ENCODE results near the gene TJP1.

TJP1 gene

DNA sequence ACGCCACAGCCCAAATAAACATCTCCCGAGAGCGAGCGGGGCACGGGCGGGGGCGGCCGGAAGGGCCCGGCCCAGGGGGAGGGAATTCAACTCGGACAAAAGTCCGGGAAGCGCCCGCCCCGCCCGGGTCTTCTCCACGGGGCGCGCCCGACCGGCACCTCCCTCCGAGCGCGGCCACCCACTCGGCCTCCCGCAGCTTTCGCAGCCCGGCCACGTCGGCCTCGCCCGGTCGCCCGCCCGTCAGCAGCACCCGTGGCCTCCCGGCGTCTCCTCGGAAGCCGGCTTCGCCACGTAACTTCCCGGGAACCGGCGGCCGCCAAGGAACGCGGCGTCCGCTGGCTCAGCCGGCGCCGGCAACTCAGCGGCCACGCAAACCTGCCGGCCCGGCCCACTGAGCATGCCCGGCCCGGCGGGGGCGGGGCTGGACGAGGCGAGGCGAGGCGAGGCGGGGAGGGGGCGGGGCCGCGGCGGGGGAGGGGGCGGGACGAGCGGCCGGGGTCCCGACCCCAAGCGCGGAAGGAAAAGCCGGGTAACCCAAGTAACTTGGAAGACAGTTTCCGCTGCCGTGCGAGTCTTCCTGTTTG lies at the start of gene TJP1:
Gene TJP1, minus strand, starts transcription at position 369 of the 584 bp plus-strand sequence. CDS start 440 bp downstream, outside the sequence.
- DNase-seq = peak; percentile 52

DNA sequence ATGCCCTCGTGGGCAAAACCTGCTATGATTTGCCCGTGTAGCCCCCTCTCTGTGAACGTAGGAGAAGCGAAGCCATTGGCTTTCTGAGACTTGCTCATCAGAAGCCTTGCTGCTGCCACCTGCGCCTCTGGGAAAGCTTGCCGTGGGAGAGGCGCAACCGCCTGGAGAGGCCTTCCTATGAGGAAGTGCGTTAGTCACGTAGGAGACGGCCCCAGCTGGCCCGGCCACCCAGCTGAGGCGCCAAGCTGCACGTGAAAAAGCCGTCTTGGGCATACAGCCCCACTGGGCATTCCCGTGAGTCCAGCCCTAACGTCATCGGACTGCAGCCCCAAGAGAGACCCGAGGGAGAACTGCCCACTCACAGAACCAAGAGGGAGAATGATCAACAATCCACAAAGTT lies 49.1 kb upstream of the TJP1 start:
- DNase-seq = no peak

DNA sequence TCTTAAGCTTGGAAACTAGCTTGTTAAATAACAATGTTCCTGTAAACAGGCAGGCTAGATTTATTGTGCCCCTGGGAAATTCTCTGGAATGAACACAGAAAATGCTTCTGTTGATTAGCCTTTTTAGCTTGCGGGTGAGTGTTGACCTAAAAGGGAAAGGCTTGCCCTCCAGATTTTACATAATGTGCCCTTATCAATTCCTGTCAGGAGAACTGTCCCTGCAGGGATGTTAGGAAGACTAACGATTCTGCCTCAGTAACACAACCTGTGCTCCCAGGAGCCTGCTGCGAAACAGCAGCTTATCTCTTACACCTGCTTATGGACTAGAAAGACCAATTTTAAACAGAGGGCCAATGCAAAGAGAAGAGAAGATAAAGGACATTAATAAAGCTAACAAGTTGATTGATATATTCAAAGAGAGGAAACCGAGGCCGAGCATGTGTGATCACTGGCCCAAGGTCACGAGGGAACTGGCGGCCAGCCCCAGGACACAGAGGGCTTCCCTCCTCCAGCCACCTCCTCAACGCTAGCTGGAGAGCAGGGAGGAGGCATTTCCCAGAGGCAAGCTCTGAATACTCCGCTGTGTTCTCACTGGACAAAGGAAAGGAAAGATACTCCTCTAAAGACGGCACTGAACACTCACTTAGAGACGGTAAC lies 48.4 kb upstream of the TJP1 start:
- no peak for DNase-seq

DNA sequence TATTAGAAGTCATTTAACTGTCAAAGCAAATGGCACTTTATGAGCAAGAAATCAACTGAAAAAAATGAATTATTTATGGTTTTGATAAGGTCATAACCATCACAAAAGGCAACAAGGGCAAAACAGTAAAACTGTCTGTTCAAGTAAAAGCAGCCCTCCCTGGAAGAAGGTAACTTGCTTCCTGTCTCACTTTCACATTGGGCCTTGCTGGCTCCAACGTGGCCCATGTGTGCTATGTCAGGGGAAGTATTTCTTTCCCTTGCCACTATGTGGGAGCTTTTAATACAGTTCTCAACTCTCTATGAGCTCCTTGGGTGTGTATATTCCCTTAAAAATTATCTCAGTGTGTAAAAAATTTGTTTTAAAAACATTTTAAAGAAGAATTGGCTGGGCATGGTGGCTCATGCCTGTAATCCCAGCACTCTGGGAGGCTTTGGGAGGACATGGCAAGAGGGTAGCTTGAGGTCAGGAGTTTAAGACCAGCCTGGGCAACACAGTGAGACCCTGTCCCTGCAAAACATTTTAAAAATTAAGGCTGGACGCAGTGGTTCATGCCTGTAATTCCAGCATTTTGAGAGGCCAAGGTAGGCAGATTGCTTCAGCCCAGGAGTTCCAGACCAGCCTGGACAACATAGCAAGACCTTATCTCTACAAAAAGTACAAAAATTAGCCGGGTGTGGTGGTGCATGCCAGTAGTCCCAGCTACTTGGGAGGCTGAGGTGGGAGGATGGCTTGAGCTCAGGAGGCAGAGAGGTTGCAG lies 45.2 kb upstream of the TJP1 start:
- no peak for DNase-seq

DNA sequence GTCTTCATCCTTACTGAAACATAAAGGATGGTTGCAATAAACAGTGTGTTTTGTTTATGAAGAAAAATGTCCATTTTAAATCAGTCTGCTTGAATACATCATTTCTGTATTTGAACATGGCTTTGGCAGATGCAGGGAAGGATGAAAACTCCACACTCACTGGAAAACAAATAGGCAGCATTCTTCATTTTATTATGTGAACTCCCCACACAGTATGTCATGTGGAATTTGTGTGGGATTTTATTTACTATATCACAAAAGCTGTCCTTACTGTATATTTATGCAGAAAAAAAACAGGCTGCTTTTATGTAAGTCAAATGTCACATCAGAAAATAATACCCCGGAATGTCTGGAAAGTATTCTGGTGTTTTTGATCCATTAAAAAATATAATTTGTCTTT lies 44.1 kb upstream of the TJP1 start:
- no peak for DNase-seq

DNA sequence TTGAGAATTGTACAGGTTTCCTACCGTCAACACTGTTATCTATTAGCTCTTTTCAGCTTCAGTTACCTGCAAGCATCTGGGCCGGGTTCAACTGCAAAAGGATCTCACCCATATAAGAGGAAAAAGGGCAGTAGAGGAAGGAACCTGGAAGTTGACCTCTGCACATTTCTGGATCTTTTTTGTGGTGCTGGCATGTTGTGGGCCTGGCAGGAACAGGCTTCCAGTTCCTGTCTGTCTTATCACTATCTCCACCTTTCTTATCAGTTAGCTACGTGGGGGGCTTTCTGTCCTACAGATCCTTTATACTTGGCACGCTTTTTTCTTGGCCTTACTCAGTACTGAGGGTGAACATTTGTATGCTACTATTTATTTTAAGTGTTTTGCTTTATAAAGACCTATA lies 42.2 kb upstream of the TJP1 start:
- DNase-seq = no peak

DNA sequence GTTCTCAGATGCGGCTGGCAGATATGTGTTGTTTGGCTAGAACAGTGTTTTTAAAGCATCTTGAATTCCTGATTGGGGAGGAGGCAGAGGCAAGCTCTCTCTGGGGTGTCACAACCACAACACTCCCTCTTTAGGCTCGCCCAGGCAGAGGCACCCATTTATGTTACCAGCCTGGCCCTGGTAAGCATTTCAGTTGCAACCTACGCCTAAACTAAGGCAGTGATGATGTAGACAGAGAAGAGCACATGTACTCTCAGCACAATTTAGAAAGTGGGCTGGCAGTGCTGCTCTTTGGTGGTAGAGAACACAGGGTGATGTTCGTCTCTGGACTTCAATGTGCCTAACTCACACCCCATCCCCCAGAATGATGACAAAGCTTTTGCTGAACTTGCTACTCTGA lies 41.2 kb upstream of the TJP1 start:
- DNase-seq = no peak

DNA sequence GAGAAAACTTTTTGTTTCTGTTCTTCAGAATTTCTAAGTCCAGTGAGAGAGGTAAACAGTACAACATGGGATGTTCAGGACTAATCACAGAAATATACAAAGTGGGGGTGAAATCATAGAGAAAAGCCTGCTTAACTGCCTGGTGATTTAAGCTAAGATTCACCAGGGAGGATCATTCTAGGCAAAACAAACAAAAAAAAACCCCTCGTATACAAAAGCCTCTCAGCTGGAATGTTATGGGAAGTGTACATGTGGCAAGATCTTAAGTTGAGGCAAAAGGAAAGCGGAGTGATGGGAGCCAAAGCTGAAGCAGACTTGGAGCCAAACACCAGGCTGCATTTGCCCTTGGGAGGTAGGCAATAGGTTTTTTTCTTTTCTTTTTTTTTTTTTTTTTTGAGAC lies 40.0 kb upstream of the TJP1 start:
- no peak for DNase-seq

DNA sequence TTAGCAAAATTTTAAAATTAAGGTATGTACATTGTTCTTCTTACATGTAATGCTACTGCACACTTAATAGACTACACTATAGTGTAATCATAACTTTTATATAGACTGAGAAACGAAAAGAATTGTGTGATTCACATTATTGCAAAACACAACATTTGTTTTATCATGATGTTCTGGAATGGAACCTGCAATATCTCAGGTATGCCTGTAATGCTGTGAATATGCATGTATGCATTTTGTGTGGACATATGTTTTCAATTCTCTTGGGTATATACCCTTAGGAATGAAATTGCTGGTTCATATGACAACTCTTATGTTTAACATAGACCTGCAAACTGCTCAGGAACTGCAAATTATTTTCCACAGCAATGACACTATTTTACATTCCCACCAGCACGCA lies 38.6 kb upstream of the TJP1 start:
- DNase-seq = no peak

DNA sequence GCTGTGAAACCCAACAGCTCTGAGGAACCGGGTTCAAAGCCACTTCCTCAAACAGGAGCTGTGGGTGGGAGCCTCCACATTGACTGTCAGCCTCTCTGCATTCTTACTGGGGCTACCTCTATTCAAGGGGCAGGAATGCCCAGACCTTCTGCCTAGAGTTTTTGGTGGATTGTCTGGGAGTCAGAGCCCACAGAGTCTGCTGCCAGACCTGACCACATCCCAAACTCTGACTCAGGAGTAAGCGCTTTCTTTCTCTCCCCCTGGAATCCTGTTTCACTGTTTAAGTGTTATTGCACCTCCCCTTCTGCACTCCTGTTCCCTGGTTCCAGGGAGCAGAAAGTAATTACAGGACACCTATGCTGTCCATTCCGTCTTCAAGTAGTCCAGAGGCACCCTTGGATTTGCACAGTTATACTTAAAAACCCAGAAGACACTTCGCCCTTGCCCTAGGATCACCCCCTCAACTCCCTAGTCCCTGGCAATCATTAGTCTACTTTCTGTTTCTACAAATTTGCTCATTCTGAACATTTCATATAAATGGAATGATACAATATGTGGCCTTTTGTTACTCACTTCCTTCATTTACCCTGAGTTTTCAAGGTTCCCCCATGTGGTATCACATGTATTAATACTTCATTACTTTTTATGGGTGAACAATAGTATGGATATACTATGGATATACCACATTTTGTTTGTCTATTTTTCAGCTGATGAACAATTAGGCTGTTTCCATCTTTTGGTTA lies 37.9 kb upstream of the TJP1 start:
- no peak for DNase-seq

DNA sequence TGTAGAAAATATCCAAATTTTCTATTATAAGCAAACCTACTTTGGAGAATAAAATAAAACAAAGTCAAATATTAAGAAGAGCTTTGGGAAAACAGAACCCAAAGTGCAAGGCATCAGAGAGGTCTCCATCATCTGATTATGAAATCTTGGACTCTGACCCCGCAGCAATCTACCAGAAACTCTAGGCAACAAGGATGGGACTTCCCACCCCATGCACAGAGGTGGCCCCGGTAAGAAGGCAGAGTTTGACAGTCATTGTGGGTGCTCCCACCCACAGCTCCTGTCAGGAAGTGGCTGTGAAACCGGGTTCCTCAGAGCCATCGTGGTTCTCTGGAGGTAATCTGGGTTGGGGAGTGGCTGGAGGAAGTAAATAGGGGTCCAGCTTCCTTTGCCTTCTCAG lies 37.0 kb upstream of the TJP1 start:
- DNase-seq = no peak

DNA sequence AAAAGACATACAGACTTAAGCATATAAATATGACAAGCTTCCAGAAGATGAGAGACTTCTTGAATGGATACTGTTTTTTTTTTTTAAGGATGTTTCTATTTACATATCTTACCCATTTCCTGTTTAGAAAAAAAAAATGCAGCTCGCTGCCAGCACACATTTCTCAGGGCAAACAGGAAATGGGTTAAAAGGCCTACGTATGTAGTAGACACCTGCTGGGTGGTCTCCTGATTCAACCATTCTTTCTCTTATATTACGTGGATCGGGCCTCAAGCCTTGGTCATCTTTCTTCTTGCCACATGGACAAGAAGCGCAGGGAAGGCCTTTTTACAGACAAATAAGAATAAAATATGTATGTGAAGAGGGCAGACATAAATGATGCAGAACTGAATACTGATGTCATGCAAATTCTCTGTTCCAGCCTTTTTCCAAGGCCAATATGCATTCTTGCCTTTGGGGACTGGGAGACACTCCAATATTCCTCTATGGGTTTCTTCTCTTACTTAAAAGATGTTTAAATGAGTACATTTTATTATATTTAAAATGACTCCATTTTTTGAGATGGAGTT lies 35.0 kb upstream of the TJP1 start:
- DNase-seq = no peak

DNA sequence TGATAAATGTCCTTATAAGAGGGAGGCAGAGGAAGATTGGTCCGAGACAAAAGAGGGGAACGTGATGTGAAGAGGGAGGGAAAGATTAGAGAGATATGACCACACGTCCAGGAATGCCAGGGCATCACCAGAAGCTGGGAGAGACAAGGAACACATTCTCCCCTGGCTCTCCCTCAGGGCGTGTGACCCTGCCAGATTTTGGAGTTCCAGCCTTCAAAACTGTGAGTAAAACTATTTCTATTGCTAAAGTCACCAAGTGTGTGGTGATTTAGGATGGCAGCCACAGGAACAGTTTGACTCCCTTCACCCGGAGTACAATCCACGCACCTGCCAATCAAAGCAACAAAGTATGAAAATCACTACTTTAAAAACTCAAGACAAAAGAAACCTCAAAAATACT lies 32.1 kb upstream of the TJP1 start:
- no peak for DNase-seq

DNA sequence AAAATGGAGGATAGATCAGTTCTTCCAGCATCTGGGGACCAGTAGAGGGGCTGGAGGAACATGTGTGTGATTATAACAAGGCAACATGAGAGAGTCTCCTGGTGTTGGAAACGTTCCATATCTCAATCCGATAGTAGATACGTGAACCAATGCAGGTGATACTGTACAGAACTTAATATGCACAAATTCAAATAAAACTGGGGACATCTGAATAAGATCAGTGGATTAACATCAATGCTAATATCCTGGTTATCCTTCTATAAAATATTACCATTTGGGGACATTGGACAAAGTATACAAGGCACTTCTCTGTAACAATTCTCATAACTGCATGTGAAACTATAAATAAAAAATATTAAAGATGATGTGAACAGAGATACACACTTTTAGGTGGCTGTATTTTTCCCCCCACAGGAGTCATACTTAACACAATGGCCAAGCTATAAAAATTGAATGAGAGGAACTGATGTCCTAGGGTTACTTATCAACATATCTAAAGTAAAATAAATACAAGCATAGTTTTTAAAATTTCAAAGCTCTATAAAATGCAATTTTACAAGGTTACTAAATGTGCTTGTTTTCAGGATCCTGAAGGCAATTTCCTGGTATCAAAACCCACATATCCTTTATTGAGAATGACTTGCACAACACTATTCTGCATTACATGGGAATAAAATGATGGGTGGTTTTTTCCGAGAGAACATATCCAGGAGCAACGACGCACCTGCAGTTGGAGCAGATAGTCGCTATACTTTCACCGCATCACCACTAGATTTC lies 31.1 kb upstream of the TJP1 start:
- DNase-seq = no peak

DNA sequence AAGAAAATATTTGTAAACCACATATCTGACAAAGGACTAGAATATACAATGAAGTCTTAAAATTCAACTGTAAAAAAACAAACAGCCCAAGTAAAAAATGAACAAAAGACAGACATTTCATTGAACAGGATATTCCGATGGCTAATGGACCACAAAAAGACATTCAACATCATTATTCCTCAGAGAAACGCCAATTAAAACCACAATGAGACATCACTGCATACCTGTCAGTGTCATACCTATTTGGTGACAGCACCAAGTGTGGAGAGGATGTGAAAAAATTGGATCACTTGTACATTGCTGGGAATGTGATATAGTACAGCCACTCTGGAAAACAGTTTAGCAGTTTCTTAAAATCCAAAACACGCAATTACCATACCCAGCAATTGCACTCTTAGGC lies 29.9 kb upstream of the TJP1 start:
- DNase-seq = no peak

DNA sequence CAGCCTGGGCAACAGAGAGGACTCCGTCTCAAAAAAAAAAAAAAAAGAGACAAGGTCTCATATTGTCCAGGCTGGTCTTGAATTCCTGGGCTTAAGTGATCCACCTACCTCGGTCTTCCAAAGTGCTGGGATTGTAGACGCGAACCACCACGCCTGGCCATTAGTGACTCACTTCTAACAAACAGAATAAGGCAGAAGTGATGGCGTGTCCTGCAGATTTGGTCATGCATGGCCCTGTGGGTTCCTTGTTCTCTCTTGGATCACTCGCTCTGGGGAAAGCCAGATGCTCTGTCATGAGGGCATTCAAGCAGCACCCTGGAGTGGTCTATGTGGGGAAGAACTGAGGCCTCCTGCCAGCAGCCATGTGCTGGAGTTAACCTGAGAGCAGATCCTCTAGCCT lies 27.4 kb upstream of the TJP1 start:
- DNase-seq = no peak

DNA sequence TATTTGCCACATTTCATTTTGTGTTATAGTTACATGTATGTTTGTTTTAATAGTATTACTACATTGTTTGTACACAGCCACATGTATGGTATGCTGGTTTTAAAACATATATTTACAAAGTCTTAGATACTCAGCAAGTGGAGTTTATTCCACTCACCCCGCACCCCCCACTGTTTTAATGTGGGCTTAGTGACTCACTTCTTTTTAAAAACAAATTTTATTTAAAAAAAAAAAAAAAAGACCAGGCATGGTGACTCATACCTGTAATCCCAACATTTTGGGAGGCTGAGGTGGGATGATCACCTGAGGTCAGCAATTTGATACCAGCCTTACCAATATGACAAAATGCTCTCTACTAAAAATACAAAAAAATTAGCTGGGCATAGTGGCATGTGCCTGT lies 26.9 kb upstream of the TJP1 start:
- DNase-seq = no peak

DNA sequence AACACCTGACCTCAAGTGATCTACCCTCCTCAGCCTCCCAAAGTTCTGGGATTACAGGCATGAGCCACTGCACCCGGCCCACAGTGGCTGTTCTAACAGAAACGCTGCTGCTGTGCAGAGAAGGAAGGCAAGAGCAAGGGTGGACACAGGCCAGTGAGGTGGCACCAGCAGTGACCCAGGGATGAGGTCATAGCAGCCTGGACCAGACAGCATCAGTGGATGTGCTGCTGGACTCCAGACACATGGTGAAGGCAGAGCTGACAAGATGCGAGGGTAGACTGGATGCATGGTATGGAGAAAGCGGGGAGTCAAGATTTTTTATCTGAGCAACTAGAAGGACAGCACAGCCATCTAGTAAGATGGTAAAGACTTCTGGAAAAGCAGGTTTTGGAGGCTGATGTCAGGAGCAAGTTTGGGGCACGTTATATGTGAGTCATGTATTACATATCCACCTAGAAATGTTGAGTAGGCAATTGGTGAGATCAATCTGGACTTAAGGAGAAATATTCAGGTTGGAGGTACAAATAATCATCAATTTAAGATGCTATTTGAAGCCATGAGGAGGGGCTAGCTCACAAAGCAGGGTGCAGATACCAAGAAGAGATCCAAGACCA lies 22.1 kb upstream of the TJP1 start:
- DNase-seq = no peak

DNA sequence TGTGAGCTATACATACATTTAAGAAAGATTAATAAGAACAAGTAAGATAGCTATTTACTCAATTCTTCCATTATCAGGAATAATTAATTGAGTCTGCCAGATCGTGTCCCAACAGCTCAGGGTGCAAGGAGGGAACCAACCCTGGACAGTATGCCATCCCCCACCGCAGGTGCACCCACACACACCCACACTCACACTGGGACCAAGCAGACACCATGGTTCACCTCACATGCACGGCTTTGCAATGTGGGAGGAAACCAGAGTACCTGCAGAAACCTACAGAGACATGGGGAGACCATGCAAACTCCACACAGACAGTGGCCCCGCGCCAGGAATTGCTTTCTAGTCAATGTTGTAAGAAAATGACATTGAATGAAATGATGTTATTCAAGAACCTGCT lies 20.0 kb upstream of the TJP1 start:
- no peak for DNase-seq

DNA sequence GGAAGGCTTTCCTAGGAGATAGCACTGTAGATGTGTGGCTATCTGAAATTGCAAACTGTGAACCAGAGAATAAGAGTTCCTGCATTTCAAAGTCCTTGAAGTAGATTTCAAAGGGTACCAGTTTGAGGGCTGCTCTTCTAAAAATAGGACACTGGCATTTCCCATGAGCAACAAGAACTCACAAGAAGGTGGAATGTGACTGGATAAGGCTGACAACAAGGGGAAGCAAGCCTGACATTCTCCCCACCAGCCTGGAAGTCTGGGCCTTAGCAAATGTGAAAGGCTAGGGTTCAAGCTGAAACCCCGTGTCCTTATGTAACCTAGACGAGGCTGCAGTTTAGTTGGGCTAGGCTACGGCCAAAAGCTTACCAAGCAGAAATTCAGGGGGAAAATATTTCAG lies 18.7 kb upstream of the TJP1 start:
- DNase-seq = no peak

DNA sequence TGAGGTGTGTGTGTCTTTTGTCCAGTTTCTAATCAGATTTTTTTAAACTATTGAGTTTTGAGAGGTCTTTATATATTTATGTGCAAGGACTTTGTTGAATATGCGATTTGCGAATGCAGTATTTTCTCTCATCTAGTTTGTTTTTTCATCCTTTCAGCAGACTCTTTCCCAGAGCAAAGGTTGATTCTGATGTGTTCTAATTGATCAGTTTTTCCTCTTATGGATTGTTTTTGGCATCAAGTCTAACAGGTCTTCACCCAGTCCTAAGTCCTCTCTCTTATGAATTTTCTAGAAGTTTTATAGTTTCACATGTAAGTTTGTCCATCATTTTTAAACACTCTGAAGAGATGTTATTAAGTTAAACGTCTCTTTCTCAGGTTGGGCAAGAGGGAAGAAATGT lies 17.8 kb upstream of the TJP1 start:
- DNase-seq = no peak

DNA sequence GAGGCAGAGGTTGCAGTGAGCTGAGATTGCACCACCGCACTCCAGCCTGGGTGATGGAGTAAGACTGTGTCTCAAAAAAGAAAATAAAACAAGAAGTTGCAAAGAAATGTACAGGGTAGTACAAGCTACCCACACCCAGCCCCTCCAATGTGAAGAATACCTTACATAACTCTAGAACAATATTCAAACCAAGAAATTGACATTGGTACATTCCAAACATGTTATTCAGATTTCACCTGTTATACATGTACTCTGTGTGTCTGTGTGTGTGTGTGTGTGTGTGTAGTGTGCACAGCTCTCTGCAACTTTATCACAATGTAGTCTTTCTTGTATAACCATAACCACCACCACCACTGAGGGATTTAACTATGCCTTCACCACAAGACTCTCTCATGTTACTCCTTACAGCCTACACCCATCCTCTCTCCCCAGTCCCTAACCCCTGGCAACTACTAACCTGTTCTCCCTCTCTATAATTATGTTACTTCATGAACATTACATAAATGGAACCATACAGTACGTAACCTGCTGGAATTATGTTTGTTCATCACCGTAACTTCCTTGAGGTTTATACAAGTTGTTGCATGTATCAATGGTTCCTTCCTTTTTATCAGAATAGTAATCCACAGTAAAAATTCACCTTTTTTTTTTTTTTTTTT lies 16.2 kb upstream of the TJP1 start:
- DNase-seq = no peak
